Spleen (tissue), 11 donors: ENCODE data around the gene COL6A3. TPM values are rescaled to one million over a fixed set of nuclear protein-coding genes. Genes with fewer than 3 reads are reported as not detected.

Experiments used
- DNase-seq: peaks from one replicate; pipeline ENCODE4 v3.0.0-alpha.2; 2020
- H3K27ac ChIP-seq, 8 donors: fragments of 200-600 bp; sonication (generic) in 7 of 8; 1 replicate in 4 of 8; 2 replicates in 4 of 8; pipeline versions ENCODE4 v1.5.0 to v1.8.0; 2016 to 2021; ENCODE audit warnings: inconsistent platforms in 4 of 8, mild to moderate bottlenecking in 4 of 8, moderate library complexity in 1 of 8
- H3K27me3 ChIP-seq, 7 donors: fragments of 200-600 bp; sonication (generic) in 6 of 7; replicated peaks in 1 of 7; 1 replicate in 4 of 7; 2 replicates in 3 of 7; pipeline versions ENCODE4 v1.5.0 to v1.8.0; 2016 to 2021; ENCODE audit warnings: inconsistent platforms in 3 of 7, mild to moderate bottlenecking in 1 of 7
- H3K36me3 ChIP-seq, 6 donors: fragments of 200-600 bp; sonication (generic) in 5 of 6; 1 replicate in 4 of 6; 2 replicates in 2 of 6; pipeline versions ENCODE4 v1.5.0 to v1.8.0; 2016 to 2021; ENCODE audit warnings: inconsistent platforms in 2 of 6
- H3K4me1 ChIP-seq, 6 donors: fragments of 200-600 bp; sonication (generic) in 5 of 6; 1 replicate in 3 of 6; 2 replicates in 3 of 6; pipeline versions ENCODE4 v1.5.0 to v1.8.0; 2016 to 2021; ENCODE audit warnings: inconsistent platforms in 3 of 6
- H3K4me3 ChIP-seq, 8 donors: fragments of 200-600 bp; sonication (generic) in 7 of 8; 1 replicate in 4 of 8; 2 replicates in 4 of 8; pipeline versions ENCODE4 v1.5.0 to v1.8.0; 2016 to 2021; ENCODE audit warnings: inconsistent platforms in 4 of 8, mild to moderate bottlenecking in 4 of 8, moderate library complexity in 2 of 8
- H3K9me3 ChIP-seq, 8 donors: fragments of 200-600 bp; sonication (generic) in 7 of 8; 1 replicate in 4 of 8; 2 replicates in 4 of 8; pipeline versions ENCODE4 v1.5.0 to v1.8.0; 2016 to 2021; ENCODE audit warnings: inconsistent platforms in 4 of 8
- CTCF ChIP-seq, 11 experiments: fragments of 200-600 bp in 7 of 11; fragments of 450-650 bp in 4 of 11; sonication (generic) in 4 of 11; IDR thresholded peaks in 8 of 11; conservative IDR thresholded peaks in 3 of 11; 1 replicate in 7 of 11; 2 replicates in 4 of 11; pipeline versions ENCODE4 v1.4.0 to v1.8.0; 2016 to 2021; ENCODE audit warnings: antibody characterized with exemption in 11 of 11, inconsistent platforms in 4 of 11, mild to moderate bottlenecking in 1 of 11
- POLR2A ChIP-seq, 3 donors: fragments of 450-650 bp; IDR thresholded peaks; one replicate each; pipeline ENCODE4 v1.5.1; 2017; ENCODE audit warnings: antibody characterized with exemption in 3 of 3, mild to moderate bottlenecking in 1 of 3
- POLR2AphosphoS5 ChIP-seq, 3 donors: sonication (generic); formaldehyde crosslinking; IDR thresholded peaks; one replicate each; pipeline ENCODE4 v1.5.1; 2017; ENCODE audit warnings: antibody characterized with exemption in 3 of 3
- WGBS, 5 donors: extraction: QIAGEN DNeasy Blood & Tissue Kit in 3 of 5; methylation state at CpG; one replicate each; pipeline versions ENCODE4 v1.1.5 to v1.1.7; 2013 to 2018; 5-methylcytosine and 5-hydroxymethylcytosine counted together
- intact Hi-C: fragments of 100-400 bp; cut with DNase I; formaldehyde crosslinking; loops from one replicate; pipeline ENCODE4 v1.15.0; 2023; ENCODE audit warnings: low total_unique reads
- polyA plus RNA-seq, 3 donors: library from polyadenylated mRNA; stranded (reverse); fragments of 200-250 nt; gene quantifications; one replicate each; pipeline ENCODE4 v1.2.1, GENCODE V29; 2013
- total RNA-seq, 7 donors: library from RNA; depleted of rRNA in 3 of 7; stranded (reverse); fragments of >200 nt in 3 of 7; fragmentation: NEBNext Ultra II Directional in 4 of 7; extraction: Animal tissue kit (Norgen Biotek cat#: 25700) in 4 of 7; gene quantifications; one replicate each; pipeline versions ENCODE4 v1.1.0 to v1.2.1, GENCODE V29; 2016 to 2021
- donor health status: healthy with polysubstance abuse.
- donor health status: DM: no; HTN: no; CAD: no; lungs with moderate emphysema.
- donor health status: DM: no; HTN: no; CAD: no.
- donor health status: Bipolar disorder and iron deficiency.
- donor health status: healthy.
- donor health status: DM: no; HTN: no; CAD: no.
- donor health status: DM: yes; HTN: yes; CAD: no.

The COL6A3 gene
- total and polyA plus RNA-seq, 10 donors, result 8.3 to 146 (median 65.4) TPM

GRCh38 chr2:237392186-237392585, 21.8 kb downstream of the COL6A3 start:
- DNase-seq, result no peak
- intact Hi-C loops, result no loop called here
- Histone ChIP-seq H3K4me3 (no peak overlapping the region), H3K36me3 (peaks cover 0 to 6% (median 0%) of the 10 kb centered on the region in 6 donors), H3K9me3 (no peaks in the 10 kb centered on the region), H3K4me1 (no peaks in the 10 kb centered on the region), H3K27me3 (peaks cover 0 to 24% (median 0%) of the 10 kb centered on the region in 7 donors), H3K27ac (no peak overlapping the region)
- WGBS, 5 donors, result 90 to 100% (median 96%) methylated on average over 1 of the region's 1 CpG
- TF ChIP-seq POLR2AphosphoS5 (IDR thresholded peaks at IDR 0.05) (no peak), POLR2A (IDR thresholded peaks at IDR 0.05) (no peak), CTCF (IDR thresholded peaks at IDR 0.05 in 8 of 11, conservative IDR thresholded peaks at IDR 0.05 in 3 of 11) (no peak)

- H3K4me1 ChIP-seq, result no peaks in the 10 kb centered on the region
- TF ChIP-seq CTCF (IDR thresholded peaks at IDR 0.05 in 8 of 11, conservative IDR thresholded peaks at IDR 0.05 in 3 of 11) (no peak), POLR2A (IDR thresholded peaks at IDR 0.05) (no peak), POLR2AphosphoS5 (IDR thresholded peaks at IDR 0.05) (no peak)
- intact Hi-C loops, result no loop called here
- DNase-seq, result no peak
- H3K4me3 ChIP-seq, result no peak overlapping the region
- H3K9me3 ChIP-seq, result no peaks in the 10 kb centered on the region
- H3K27me3 ChIP-seq, result peaks cover 0 to 20% (median 0%) of the 10 kb centered on the region in 7 donors
- H3K27ac ChIP-seq, result no peak overlapping the region
- 74 to 84% (median 81%) methylated on average over 5 of the region's 5 CpGs for WGBS, 5 donors
- H3K36me3 ChIP-seq, result peaks cover 0 to 6% (median 0%) of the 10 kb centered on the region in 6 donors
Observed at GRCh38 chr2:237391140-237391539, 22.8 kb downstream of the COL6A3 start.

GRCh38 chr2:237390235-237390634, 23.7 kb downstream of the COL6A3 start:
- WGBS, 5 donors, result 69 to 76% (median 70%) methylated on average over 2 of the region's 2 CpGs
- no peaks in the 10 kb centered on the region for H3K9me3 ChIP-seq
- no peaks in the 10 kb centered on the region for H3K4me1 ChIP-seq
- peaks cover 0 to 6% (median 0%) of the 10 kb centered on the region in 6 donors for H3K36me3 ChIP-seq
- H3K27ac ChIP-seq, result no peak overlapping the region
- intact Hi-C loops, result no loop called here
- DNase-seq, result no peak
- H3K4me3 ChIP-seq, result no peak overlapping the region
- peaks cover 0 to 11% (median 0%) of the 10 kb centered on the region in 7 donors for H3K27me3 ChIP-seq
- TF ChIP-seq POLR2A (IDR thresholded peaks at IDR 0.05), result no peak
- no peak for TF ChIP-seq CTCF (IDR thresholded peaks at IDR 0.05 in 8 of 11, conservative IDR thresholded peaks at IDR 0.05 in 3 of 11)
- TF ChIP-seq POLR2AphosphoS5 (IDR thresholded peaks at IDR 0.05), result no peak

GRCh38 chr2:237389831-237390230, 24.1 kb downstream of the COL6A3 start:
- 65 to 83% (median 78%) methylated on average over 3 of the region's 3 CpGs for WGBS, 5 donors
- Histone ChIP-seq H3K36me3 (peaks cover 0 to 6% (median 0%) of the 10 kb centered on the region in 6 donors), H3K4me3 (no peak overlapping the region), H3K4me1 (no peaks in the 10 kb centered on the region), H3K9me3 (no peaks in the 10 kb centered on the region), H3K27me3 (peaks cover 0 to 12% (median 0%) of the 10 kb centered on the region in 7 donors), H3K27ac (no peak overlapping the region)
- TF ChIP-seq POLR2AphosphoS5 (IDR thresholded peaks at IDR 0.05), result no peak
- TF ChIP-seq POLR2A (IDR thresholded peaks at IDR 0.05), result no peak
- TF ChIP-seq CTCF (IDR thresholded peaks at IDR 0.05 in 8 of 11, conservative IDR thresholded peaks at IDR 0.05 in 3 of 11), result no peak
- no peak for DNase-seq
- intact Hi-C loops, result no loop called here
